ENCODE data around the gene TMBIM6.
"Not testable (repeated sequence)": the region's sequence is repeated elsewhere in the genome, so short reads cannot be mapped to it uniquely, and the experiment has no call there.

- TF ChIP-seq CTCF, POLR2A (IDR thresholded peaks at IDR 0.05): not testable (repeated sequence)
These were observed 23.6 kb upstream of the TMBIM6 start for GRCh38 chr12:49717800-49718199.
